GM12874 (cell line): ENCODE measurements around the gene ZNF74.

Experiments
- TF ChIP-seq, protein P1 (sequence below): IDR thresholded peaks from 2 replicates; pipeline ENCODE4 v1.5.1; 2011; ENCODE audit warnings: low read depth, mild to moderate bottlenecking, control low read depth, low read length, moderate library complexity; ENCODE audit not compliant: insufficient read depth

The ZNF74 gene

DNA sequence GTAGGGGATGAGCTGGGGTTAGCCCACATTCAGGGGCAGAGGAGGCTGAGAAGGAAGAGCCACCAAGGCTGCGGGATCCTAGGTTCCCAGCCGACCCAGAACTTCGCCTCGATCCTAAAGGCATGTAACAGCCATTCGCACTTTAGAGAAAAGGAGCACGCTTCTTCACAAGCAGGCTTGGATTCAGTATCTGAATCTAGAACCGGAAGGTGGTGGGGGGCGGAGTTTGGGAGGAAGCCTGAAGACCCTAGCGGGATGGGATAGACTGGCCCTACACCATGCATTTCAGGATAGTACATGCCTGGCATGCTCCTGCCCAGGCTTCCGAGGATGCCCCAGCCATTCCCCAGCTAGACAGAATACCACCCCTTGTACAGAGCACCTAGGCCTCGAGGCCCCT lies 39.2 kb downstream of the ZNF74 start:
- TF ChIP-seq, protein P1, sequence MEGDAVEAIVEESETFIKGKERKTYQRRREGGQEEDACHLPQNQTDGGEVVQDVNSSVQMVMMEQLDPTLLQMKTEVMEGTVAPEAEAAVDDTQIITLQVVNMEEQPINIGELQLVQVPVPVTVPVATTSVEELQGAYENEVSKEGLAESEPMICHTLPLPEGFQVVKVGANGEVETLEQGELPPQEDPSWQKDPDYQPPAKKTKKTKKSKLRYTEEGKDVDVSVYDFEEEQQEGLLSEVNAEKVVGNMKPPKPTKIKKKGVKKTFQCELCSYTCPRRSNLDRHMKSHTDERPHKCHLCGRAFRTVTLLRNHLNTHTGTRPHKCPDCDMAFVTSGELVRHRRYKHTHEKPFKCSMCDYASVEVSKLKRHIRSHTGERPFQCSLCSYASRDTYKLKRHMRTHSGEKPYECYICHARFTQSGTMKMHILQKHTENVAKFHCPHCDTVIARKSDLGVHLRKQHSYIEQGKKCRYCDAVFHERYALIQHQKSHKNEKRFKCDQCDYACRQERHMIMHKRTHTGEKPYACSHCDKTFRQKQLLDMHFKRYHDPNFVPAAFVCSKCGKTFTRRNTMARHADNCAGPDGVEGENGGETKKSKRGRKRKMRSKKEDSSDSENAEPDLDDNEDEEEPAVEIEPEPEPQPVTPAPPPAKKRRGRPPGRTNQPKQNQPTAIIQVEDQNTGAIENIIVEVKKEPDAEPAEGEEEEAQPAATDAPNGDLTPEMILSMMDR, result no peak

DNA sequence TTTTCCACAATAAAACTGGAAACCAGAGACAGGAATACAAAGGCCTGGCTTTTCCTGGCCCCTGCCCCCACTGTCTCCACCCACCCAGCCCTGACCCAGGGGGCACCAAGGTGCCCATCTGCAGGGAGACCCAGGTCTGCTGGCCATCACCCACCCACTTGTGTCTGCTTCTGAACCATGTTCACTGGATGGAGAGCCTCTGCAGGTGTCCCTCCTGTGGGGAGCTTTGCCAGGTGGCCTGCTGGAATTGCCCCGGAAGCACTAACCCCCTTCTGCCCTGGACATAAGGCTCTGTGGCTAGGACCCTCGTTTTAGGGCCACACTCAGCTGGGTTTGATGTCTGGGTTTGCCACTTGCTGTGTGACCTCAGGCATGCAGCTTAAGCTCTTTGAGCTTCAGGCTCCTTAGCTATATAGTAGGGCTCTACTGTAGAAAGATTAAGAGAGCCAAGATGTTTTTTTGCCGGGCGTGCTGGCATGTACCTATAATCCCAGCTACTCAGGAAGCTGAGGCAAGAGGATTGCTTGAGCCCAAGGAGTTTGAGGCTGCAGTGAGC lies 39.8 kb downstream of the ZNF74 start:
- TF ChIP-seq, protein P1, result no peak

DNA sequence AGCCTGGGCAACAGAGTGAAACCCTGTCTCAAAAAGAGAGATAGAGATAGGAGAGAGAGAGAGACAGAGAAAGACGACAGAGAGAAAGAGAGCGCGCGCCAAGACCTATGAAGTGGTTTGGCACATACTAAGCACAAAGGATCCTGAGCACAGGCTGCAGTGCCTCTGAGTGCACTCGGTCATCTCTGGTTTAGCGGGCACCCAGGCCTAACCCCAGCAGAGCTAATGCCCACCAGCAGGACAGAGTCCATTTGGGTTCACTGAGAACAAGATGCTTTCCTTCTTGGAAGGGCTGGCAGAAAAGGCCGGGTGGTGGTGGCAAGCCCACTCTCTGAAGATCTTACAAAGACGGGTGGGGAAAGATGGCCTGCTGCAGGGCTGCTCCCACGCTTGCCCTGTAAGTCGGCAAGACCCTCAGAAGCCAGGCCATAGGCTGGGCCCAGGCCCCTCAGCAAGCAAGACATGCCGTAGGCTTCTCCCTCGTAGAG lies 40.4 kb downstream of the ZNF74 start:
- TF ChIP-seq, protein P1, result no peak

DNA sequence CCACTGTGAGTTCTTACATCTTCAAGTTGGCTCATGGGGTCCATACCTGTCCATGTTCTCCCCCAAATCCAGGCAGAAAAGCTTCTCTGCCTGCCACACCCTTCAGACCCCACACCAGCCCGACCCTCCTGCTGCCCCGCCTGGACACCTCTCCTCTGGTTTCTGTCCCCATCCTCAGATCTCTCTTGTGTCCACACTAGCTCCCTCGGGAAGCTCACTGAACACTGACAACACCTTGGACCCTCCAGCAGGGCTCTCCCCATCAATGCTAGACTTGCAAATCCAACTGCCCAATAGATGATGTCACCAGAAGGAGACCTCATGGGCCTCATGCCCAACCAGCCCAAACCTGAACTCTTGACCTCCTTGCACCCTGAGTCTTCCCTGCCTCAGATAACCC lies 40.8 kb downstream of the ZNF74 start:
- TF ChIP-seq, protein P1, result no peak

DNA sequence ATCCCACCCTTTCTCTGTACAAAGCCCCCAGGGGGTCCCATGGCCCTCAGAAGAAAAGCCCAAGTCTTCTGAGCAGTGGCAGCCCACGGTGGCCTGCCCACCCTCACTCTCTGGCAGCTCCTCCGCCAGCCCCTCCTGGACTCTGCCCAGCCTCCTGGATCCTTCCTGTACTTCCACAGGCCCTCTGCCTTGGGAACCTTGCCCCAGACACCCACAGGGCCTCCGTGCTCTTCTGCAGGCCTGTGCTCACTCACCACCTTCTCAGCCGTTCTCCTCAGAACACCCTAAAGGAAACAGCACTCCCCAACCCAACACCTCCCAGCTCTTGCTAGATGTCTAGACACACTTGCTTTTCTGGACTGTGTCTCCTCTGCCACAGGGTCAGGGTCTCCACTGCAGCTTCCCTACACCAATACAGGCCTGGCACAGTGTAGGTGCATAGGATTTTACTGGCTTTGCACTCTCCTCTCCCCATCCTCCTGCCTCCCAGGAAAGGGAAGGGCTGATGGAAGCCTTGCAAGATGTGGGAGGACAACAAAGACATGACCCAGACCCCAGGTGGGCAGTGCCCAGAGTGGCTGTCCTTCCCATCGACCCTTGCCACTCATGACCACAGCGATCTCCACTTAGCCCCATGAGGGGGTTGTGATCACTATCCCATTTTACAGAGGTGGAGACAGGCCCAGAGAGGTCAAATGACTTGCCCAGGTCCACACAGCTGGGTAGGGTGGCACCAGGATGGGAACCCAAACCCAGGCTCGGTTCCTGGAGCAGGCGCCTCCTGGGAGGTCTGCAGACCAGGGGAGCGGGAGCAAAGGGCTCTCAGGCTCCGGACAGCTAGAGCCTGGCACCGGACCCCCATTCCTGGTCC lies 41.7 kb downstream of the ZNF74 start:
- TF ChIP-seq, protein P1, result no peak

DNA sequence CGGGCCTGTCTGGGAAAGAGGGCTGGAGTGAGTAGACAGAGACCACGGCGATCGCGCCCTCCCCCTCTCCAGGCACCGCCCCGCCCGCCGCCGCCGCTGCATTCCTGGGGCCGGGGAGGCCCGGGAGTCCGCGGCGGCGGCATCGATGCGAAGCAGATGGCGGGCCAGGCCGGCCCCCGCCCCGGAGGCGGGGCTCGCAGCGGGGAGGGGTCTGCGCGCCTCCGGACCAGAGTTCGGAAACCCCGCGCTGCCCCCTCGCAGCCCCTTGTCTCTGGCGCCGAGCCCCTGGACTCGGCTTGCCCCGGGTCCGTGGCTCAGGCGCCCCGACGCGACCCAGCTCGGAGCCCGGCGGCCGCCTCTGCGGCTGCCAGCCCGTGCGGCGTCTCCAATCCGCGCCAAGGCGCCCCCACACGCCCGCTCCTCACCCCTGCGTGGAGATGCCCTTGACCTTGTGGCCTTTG lies 42.4 kb downstream of the ZNF74 start:
- TF ChIP-seq, protein P1, result no peak

DNA sequence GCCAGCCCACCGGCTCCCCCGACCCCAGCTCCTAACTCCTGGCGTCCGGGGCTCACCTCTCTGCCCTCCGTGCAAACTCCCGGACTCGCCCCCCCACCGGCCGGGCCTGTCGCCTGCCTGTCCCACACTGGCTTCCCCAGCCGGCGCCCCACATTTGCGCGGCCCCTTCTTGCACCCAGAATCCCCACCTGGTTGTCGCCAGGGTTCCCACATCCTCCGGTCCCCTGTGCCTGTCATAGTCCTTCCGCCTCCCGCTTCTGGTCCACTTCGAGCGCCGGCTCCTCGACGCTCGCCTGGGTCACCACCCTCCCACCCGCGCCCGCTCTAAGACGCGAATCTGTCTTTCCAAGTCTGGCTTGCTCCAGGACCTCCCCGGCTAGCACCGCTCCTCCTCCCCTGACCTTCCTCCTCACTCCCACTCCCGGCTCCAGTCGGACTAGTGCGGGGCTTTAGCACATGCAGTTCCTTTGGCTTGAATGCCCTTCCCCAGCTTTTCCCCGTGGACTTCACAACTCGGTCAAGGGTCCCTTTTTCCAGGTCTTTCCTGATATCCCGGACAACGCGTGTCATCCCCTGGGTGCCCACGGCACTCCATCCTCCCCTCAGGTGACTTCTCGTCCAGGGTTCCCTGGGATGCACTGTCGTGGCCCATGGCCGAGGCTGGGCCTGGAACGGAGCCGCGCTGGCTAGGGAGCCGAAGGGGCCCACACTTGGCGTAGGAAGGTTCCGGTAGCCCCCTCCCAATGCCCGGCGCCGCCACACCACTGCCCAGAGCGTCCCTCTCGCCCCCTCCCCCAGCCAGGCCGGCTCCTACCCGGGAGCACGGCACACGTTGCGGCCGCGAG lies 43.0 kb downstream of the ZNF74 start:
- TF ChIP-seq, protein P1, result no peak
